Measurements from ENCODE around the gene RHPN2. TPM values are rescaled to one million over a fixed set of nuclear protein-coding genes. Genes with fewer than 3 reads are reported as not detected.

The RHPN2 gene
- total RNA-seq, 1 donor from 2014 or later, result 1.8 TPM

GRCh38 chr19:33060586-33060985, 4.1 kb downstream of the RHPN2 start:
- Mint-ChIP-seq H3K9me3 (ENCODE audit: unreplicated experiment) (peaks cover 2% of the 10 kb centered on the region), H3K27ac (ENCODE audit: unreplicated experiment) (no peak overlapping the region), H3K36me3 (ENCODE audit: unreplicated experiment) (no peaks in the 10 kb centered on the region), H3K4me1 (ENCODE audit: low read depth, unreplicated experiment) (no peaks in the 10 kb centered on the region), H3K4me3 (ENCODE audit: unreplicated experiment) (no peak overlapping the region), H3K27me3 (ENCODE audit: unreplicated experiment) (peaks cover 5% of the 10 kb centered on the region)
- no peak for DNase-seq
- no peak for TF ChIP-seq CTCF (IDR thresholded peaks at IDR 0.05; ENCODE audit: partially characterized antibody, unreplicated experiment)

GRCh38 chr19:33055718-33056117, 9.0 kb downstream of the RHPN2 start:
- no peaks in the 10 kb centered on the region for H3K27me3 Mint-ChIP-seq (ENCODE audit: unreplicated experiment)
- peaks cover under 1% of the 10 kb centered on the region for H3K9me3 Mint-ChIP-seq (ENCODE audit: unreplicated experiment)
- no peak for DNase-seq
- H3K36me3 Mint-ChIP-seq (ENCODE audit: unreplicated experiment), result no peaks in the 10 kb centered on the region
- no peak overlapping the region for H3K4me3 Mint-ChIP-seq (ENCODE audit: unreplicated experiment)
- no peak overlapping the region for H3K27ac Mint-ChIP-seq (ENCODE audit: unreplicated experiment)
- peaks cover 4% of the 10 kb centered on the region for H3K4me1 Mint-ChIP-seq (ENCODE audit: low read depth, unreplicated experiment)
- no peak for TF ChIP-seq CTCF (IDR thresholded peaks at IDR 0.05; ENCODE audit: partially characterized antibody, unreplicated experiment)

GRCh38 chr19:33054623-33055022, 10.1 kb downstream of the RHPN2 start:
- no peak overlapping the region for H3K27ac Mint-ChIP-seq (ENCODE audit: unreplicated experiment)
- no peaks in the 10 kb centered on the region for H3K27me3 Mint-ChIP-seq (ENCODE audit: unreplicated experiment)
- TF ChIP-seq CTCF (IDR thresholded peaks at IDR 0.05; ENCODE audit: partially characterized antibody, unreplicated experiment), result no peak
- H3K4me1 Mint-ChIP-seq (ENCODE audit: low read depth, unreplicated experiment), result peaks cover 4% of the 10 kb centered on the region
- H3K36me3 Mint-ChIP-seq (ENCODE audit: unreplicated experiment), result no peaks in the 10 kb centered on the region
- no peak overlapping the region for H3K4me3 Mint-ChIP-seq (ENCODE audit: unreplicated experiment)
- DNase-seq, result no peak
- no peaks in the 10 kb centered on the region for H3K9me3 Mint-ChIP-seq (ENCODE audit: unreplicated experiment)

- no peaks in the 10 kb centered on the region for H3K27me3 Mint-ChIP-seq (ENCODE audit: unreplicated experiment)
- H3K27ac Mint-ChIP-seq (ENCODE audit: unreplicated experiment), result no peak overlapping the region
- peaks cover 4% of the 10 kb centered on the region for H3K4me1 Mint-ChIP-seq (ENCODE audit: low read depth, unreplicated experiment)
- TF ChIP-seq CTCF (IDR thresholded peaks at IDR 0.05; ENCODE audit: partially characterized antibody, unreplicated experiment), result no peak
- H3K36me3 Mint-ChIP-seq (ENCODE audit: unreplicated experiment), result no peaks in the 10 kb centered on the region
- no peaks in the 10 kb centered on the region for H3K9me3 Mint-ChIP-seq (ENCODE audit: unreplicated experiment)
- no peak for DNase-seq
- H3K4me3 Mint-ChIP-seq (ENCODE audit: unreplicated experiment), result no peak overlapping the region
These were observed 12.2 kb downstream of the RHPN2 start for GRCh38 chr19:33052352-33052972.

- no peak overlapping the region for H3K27ac Mint-ChIP-seq (ENCODE audit: unreplicated experiment)
- H3K4me1 Mint-ChIP-seq (ENCODE audit: low read depth, unreplicated experiment), result peaks cover 4% of the 10 kb centered on the region
- H3K9me3 Mint-ChIP-seq (ENCODE audit: unreplicated experiment), result peaks cover 2% of the 10 kb centered on the region
- no peak for DNase-seq
- no peak overlapping the region for H3K4me3 Mint-ChIP-seq (ENCODE audit: unreplicated experiment)
- TF ChIP-seq CTCF (IDR thresholded peaks at IDR 0.05; ENCODE audit: partially characterized antibody, unreplicated experiment), result no peak
- H3K27me3 Mint-ChIP-seq (ENCODE audit: unreplicated experiment), result no peaks in the 10 kb centered on the region
- H3K36me3 Mint-ChIP-seq (ENCODE audit: unreplicated experiment), result no peaks in the 10 kb centered on the region
These were observed 14.6 kb downstream of the RHPN2 start for GRCh38 chr19:33050110-33050509.

Measured in glutamatergic neuron (in vitro differentiated cells).